ENCODE results near the gene C16orf89. TPM values are rescaled to one million over a fixed set of nuclear protein-coding genes. Genes with fewer than 3 reads are reported as not detected.

Gene C16orf89
- total and polyA plus RNA-seq, 2 experiments from 2014 or later, result 2.8 to 4.4 TPM

- TF ChIP-seq ETS1 (IDR thresholded peaks at IDR 0.05) (no peak), ZNF331 (CRISPR knock-in tag; IDR thresholded peaks at IDR 0.05; ENCODE audit: low read depth) (no peak), NANOG (IDR thresholded peaks at IDR 0.05; ENCODE audit: borderline replicate concordance) (no peak), CTCF (conservative IDR thresholded peaks at IDR 0.05; ENCODE audit: low read depth in 2 of 2) (no peak), REST (IDR thresholded peaks at IDR 0.05; ENCODE audit: unreplicated experiment) (no peak)
Observed at GRCh38 chr16:5034167-5034523, 31.6 kb downstream of the C16orf89 start (continued).

GRCh38 chr16:5033256-5034166 lies 32.2 kb downstream of the C16orf89 start, which contains the start of gene NAGPA:
NAGPA (minus strand) TSS chr16:5033935; CDS start chr16:5033914, 21 bp downstream.
- Mint-ChIP-seq H3K36me3 (ENCODE audit: low read depth) (no peaks in the 10 kb centered on the region; the same call in 2 of the 3 replicates), H3K27me3 (ENCODE audit: insufficient read depth, low read depth, poor library complexity) (peaks cover 30% of the 10 kb centered on the region), H3K27ac (0 out of 2 replicates have a peak within 1 kb of the TSS, but pooled peaks have one; percentile 16), H3K4me3 (peak within 1 kb of the TSS; percentile 83), H3K9me3 (no peaks in the 10 kb centered on the region), H3K4me1 (peaks cover 37% of the 10 kb centered on the region)
- H3K4me2 ChIP-seq, result peak within 1 kb of the TSS; percentile 74
- H3K27ac ChIP-seq (ENCODE audit: low read depth), result no peak within 1 kb of the TSS
- H3F3A ChIP-seq (replicated peaks; ENCODE audit: low read depth), result peaks cover 12% of the 10 kb centered on the region
- no peaks in the 10 kb centered on the region; the same call in 1 of the 2 replicates for H3K79me2 ChIP-seq (replicated peaks; ENCODE audit: insufficient read depth)
- peaks cover 32% of the 10 kb centered on the region for H3K4me1 ChIP-seq (ENCODE audit: insufficient read depth)
- peak within 1 kb of the TSS; percentile 54; the same call in 1 of the 2 replicates for H2AFZ ChIP-seq
- TF ChIP-seq POLR2AphosphoS5 (IDR thresholded peaks at IDR 0.05; ENCODE audit: low read depth) (peak; percentile 47; the same call in 1 of the 2 replicates), ETS1 (IDR thresholded peaks at IDR 0.05) (peak; percentile 63; the same call in 1 of the 2 replicates), CREB1 (CRISPR knock-in tag; IDR thresholded peaks at IDR 0.05; ENCODE audit: low read depth) (peak; percentile 12; the same call in 1 of the 2 replicates), ZNF331 (CRISPR knock-in tag; IDR thresholded peaks at IDR 0.05; ENCODE audit: low read depth) (no peak), CTCF (conservative IDR thresholded peaks at IDR 0.05; ENCODE audit: low read depth in 2 of 2) (no peak), STAT1 (IDR thresholded peaks at IDR 0.05; ENCODE audit: unreplicated experiment) (no peak), NANOG (IDR thresholded peaks at IDR 0.05; ENCODE audit: borderline replicate concordance) (no peak)
- DNase-seq (ENCODE audit: low spot score), result peak; percentile 92
- no peaks in the 10 kb centered on the region for H3K36me3 ChIP-seq (ENCODE audit: insufficient read depth)
- peak; percentile 88 for ATAC-seq
- H3K4me3 ChIP-seq, result peak within 1 kb of the TSS; percentile 90
- no peaks in the 10 kb centered on the region for H4K20me1 ChIP-seq (replicated peaks; ENCODE audit: insufficient read depth)
- H3K27me3 ChIP-seq (ENCODE audit: insufficient read depth), result peaks cover 6% of the 10 kb centered on the region
- no peaks in the 10 kb centered on the region for H3K9me2 ChIP-seq (ENCODE audit: insufficient read depth)
